Posterior vena cava (tissue), 2 donors: Measurements from ENCODE around the gene MICU1. TPM values are rescaled to one million over a fixed set of nuclear protein-coding genes. Genes with fewer than 3 reads are reported as not detected.
A peak's percentile ranks its signal among the peaks of the same experiment; 100 is the strongest.
"Not testable (repeated sequence)": the region's sequence is repeated elsewhere in the genome, so short reads cannot be mapped to it uniquely, and the experiment has no call there.

ENCODE experiments used
- DNase-seq: peaks from one replicate; pipeline ENCODE4 v3.0.0-alpha.2; 2020; ENCODE audit warnings: low spot score
- intact Hi-C, 2 donors: fragments of 100-400 bp; cut with DNase I; formaldehyde crosslinking; loops; one replicate each; pipeline versions ENCODE4 v1.14.1 to v1.14.2; 2022 to 2023
- long read RNA-seq, 2 donors: library from polyadenylated mRNA; unstranded; transcript quantifications; one replicate each; pipeline ENCODE4 v2.0.0, GENCODE V29; 2020 to 2021
- total RNA-seq, 2 donors: library from RNA; stranded (reverse); fragmentation: NEBNext Ultra II Directional; extraction: Animal tissue kit (Norgen Biotek cat#: 25700); gene quantifications; one replicate each; pipeline ENCODE4 v1.2.1, GENCODE V29; 2021
- donor health status: DM: yes; HTN: yes; CAD: no.
- donor health status: DM: yes; HTN: yes; CAD: no.

The MICU1 gene, protein sequence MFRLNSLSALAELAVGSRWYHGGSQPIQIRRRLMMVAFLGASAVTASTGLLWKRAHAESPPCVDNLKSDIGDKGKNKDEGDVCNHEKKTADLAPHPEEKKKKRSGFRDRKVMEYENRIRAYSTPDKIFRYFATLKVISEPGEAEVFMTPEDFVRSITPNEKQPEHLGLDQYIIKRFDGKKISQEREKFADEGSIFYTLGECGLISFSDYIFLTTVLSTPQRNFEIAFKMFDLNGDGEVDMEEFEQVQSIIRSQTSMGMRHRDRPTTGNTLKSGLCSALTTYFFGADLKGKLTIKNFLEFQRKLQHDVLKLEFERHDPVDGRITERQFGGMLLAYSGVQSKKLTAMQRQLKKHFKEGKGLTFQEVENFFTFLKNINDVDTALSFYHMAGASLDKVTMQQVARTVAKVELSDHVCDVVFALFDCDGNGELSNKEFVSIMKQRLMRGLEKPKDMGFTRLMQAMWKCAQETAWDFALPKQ
- 10 to 100 TPM; 57.6 to 58.9 TPM for total RNA-seq
- long read RNA-seq, donor 1, transcript MICU1-201 (12 exons, 2,383 nt) = major isoform, 9 of 20 reads
- long read RNA-seq, donor 1, partial matches to known transcripts = 4 of 20 reads
- long read RNA-seq, donor 1, other reads (novel, unspliced or antisense) = 5 of 20 reads
- long read RNA-seq, donor 2, transcript MICU1-208 (3 exons, 580 nt) = minor isoform, 5 of 99 reads
- long read RNA-seq, donor 2, transcript MICU1-201 (12 exons, 2,383 nt) = major isoform, 72 of 99 reads
- long read RNA-seq, donor 2, partial matches to known transcripts = 8 of 99 reads
- long read RNA-seq, donor 2, other reads (novel, unspliced or antisense) = 14 of 99 reads

DNA sequence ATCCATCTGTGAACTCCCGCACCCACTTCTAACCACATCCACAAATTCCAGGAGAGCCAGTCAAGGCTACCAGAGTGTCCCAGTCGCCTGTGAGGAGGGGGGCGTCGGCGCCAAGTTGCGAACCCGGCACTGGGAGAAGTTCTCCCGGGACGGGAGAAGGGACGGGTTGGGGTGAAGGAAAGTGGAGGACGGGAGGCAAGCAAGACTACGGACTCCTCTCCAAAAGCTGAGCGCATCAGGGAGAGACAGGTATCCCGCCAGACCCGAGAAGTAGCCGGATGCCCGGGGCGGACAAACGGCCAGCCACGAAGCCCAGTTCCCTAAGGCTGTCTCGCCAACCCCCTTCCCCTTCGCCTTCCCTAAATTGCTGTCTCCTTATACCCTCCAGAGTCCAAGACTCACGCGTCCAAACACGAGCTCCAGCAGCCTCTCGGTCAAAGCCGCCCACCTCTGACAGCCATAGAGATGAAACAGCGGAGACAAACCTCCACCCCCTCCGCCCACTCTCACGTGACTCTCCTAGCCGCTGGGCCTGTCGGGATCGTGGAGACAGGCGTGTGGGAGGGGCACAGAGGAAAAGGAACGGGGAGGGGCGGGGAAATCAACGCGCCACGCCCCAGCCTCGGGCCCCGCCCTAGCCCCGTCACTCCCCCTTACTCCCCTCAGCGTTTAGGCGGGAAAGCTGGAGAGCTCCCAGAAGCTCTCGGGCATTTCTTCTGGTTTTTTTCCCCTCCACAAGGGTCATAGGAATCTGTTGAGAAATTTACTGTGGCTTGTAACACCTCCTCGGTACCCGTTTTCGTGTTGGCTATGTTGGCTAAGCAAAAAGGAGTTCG lies at the start of gene MICU1:
MICU1 (minus strand) TSS at position 472 of the 836 bp plus-strand sequence. CDS start 59,286 bp downstream, outside the sequence.
- intact Hi-C loops = no loop called here
- DNase-seq = peak; percentile 98

DNA sequence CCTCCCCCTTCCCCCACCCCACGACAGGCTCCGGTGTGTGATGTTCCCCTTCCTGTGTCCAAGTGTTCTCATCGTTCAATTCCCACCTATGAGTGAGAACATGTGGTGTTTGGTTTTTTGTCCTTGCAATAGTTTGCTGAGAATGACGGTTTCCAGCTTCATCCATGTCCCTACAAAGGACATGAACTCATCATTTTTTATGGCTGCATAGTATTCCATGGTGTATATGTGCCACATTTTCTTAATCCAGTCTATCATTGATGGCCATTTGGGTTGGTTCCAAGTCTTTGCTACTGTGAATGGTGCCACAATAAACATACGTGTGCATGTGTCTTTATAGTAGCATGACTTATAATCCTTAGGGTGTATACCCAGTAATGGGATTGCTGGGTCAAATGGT lies 48.3 kb upstream of the MICU1 start:
- DNase-seq, intact Hi-C loops: not testable (repeated sequence)

DNA sequence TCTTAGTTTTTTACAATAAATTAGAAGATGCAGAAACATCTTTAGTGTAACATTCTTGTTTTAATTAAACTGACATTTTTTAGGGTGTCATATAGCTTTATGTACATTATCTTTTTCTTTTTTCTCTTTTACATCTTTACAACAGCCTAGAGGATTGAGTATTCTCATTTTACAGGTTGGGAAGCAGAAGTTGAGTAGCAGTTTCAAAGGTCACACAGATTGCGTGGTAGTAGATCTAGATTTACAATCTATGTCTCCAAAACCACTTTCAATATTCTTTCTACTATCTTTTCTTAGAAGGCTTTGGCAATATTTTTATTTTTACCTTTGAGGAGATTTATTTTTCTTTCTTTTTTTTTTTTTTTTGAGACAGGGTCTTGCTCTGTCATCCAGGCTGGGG lies 47.4 kb upstream of the MICU1 start:
- intact Hi-C loops = no loop called here
- DNase-seq = no peak

DNA sequence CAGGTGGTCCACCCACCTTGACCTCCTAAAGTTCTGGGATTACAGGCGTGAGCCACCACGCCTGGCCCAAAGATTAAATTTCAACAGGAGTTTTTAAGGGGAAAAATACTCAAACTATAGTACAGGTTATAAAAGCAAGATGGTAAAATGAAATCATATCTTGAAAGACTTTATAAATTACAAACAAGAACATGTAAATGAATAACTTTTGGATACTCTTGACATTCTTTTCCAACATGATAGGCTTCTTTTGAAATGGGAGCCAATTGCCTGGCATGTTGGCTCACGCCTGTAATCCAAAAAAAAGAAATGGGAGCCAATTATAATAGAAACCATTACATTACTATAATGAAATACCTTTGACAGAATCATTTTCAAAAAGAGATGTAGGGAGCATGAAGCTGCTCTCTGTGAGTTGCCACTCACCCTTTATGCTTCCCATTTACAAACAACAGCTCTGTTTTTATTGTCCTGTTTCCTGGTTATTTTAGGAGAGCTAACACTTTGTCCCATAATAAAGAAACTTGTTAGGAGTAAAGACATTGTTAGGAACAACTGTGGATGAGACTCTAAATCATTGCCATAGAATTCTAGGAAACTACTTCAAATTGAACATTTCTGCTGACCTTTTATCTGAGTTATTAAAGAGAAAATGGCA lies 41.5 kb upstream of the MICU1 start:
- DNase-seq = no peak
- intact Hi-C loops = no loop called here

DNA sequence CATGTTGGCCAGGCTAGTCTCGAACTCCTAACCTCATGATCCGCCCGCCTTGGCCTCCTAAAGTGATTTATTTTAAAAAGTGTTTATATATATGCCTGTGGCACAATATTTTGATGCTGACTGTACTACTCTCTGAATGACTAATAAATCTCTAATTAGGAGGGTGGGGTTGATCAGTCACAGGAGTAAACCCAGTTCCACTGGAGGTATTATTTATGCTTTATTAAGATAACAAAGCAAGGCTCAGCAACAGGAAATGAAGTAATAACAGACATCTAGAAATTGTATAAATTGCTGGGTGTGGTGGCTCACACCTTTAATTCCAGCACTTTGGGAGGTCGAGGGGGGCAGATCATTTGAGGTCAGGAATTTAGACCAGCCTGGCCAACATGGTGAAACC lies 40.0 kb upstream of the MICU1 start:
- intact Hi-C loops = no loop called here

DNA sequence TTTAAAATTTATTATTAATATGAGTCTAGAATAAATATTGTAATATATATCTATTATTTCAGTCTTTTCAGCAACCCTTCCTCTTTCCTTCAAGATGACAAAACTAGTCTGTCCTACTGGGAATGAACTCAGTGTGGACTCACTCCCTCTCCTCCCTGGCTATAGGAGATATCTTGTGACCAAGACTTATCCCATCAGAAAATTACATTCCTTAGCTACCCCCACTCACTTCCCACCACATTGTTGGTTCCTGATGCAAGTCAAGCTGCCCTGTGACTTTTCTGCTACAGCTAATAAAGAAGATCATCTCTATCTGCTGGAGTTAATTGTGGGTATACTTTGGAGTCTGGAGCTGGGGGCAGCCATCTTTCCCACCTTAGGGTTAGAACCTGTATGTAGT lies 38.1 kb upstream of the MICU1 start:
- no peak for DNase-seq
- intact Hi-C loops = no loop called here

More for the DNA sequence above, 40.0 kb upstream of the MICU1 start:
- no peak for DNase-seq

DNA sequence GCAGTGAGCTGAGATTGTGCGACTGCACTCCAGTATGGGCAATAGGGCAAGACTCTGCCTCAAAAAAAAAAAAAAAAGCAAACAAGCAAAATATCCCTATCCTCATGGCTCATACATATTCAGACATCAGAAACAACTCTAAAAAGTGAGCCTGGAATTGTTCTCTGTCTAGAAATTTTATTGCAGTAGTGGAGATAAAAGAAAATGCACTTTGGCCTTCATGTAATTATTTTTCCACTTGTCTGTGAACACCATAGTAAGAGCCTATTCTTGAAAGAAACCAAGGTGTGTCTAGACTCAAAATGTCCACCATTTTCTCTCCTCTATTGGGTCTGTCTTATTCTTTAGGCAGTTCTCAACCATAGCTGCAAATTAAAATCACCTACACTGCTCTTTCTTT lies 35.6 kb upstream of the MICU1 start:
- DNase-seq = no peak
- intact Hi-C loops = no loop called here

DNA sequence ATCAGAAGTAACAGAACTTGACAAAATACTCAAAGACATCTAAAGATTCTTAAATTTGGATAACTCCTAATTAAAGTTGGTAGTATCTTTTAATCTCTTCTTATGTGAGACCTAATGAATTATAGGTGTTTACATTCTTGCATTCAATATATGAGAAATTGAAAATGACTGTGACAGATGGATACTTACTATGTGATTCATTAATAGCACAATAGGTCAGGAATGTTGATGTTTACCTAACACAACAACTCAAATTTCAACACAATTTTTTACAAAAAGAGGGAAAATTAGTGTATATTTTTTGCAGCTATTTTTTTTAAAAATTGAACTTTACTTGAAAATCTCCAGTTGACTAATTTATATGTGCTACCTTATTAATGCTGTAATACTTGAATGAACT lies 34.3 kb upstream of the MICU1 start:
- intact Hi-C loops = no loop called here

DNA sequence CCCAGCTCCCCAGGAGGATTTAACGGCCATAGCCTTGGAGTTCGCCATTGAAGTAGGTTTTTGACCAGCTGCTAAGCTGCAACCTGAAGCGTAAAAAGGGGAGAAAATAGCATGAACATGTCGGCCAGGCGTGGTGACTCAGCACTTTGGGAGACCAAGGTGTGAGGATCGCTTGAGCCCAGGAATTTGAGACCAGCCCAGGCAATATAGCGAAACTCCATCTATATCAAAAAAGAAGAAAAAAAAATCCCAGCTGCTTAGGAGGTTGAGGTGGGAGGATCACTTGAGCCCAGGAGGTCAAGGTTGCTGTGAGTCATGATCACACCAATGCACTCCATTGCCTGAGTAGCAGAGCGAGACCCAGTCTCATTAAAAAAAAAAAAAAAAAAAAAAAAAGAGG lies 33.8 kb upstream of the MICU1 start:
- DNase-seq = no peak
- intact Hi-C loops = no loop called here

More for the DNA sequence above, 34.3 kb upstream of the MICU1 start:
- no peak for DNase-seq

DNA sequence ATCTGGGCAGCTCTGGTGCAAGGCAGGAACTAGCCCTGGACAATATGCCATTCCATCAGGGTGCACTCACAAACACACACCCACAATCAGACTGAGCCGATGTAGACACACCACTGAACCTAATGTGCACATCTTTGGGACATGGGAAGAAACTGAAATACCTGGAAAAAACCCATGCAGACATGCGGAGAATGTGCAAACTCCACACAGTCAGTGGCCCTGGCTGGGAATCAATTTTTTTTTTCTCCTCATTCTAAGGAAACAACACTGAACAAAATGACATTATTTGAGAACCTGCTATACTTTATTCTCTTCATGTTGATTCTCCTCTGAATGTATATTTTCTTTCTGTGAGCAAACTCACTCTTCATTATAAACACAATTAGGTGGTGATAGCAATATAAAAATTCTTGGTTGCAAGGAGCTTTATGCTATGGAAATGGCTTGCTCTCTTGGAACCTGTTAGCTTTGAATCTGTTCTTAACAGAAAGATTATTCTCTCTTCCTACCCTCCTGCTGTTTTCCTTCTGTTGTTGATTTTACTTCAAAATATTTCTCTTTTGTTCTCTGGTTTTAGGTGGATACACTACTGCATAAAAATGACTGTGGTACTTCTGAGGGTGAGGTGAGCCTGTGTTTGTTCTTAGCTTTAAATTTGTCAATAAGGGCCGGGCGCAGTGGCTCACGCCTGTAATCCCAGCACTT lies 33.0 kb upstream of the MICU1 start:
- intact Hi-C loops = no loop called here
- DNase-seq = no peak

DNA sequence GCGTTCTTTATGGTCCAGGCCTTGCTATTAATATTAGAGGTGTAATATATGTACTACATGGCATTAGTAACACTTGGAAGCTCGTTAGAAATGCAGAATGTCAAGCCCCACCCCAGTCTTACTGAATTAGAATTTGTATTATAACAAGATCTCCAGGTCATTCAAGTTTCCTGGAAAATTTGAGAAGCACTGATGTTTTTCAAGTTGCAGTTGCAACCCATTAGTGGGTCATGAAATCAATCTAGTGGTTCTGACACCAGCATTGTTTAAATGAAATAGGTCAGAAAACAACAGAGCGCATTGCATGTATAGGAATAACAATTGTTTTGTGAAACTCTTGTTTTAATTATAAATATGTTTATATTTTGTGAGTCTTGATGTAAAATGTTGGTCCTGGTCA lies 28.8 kb upstream of the MICU1 start:
- no peak for DNase-seq
- intact Hi-C loops = no loop called here

DNA sequence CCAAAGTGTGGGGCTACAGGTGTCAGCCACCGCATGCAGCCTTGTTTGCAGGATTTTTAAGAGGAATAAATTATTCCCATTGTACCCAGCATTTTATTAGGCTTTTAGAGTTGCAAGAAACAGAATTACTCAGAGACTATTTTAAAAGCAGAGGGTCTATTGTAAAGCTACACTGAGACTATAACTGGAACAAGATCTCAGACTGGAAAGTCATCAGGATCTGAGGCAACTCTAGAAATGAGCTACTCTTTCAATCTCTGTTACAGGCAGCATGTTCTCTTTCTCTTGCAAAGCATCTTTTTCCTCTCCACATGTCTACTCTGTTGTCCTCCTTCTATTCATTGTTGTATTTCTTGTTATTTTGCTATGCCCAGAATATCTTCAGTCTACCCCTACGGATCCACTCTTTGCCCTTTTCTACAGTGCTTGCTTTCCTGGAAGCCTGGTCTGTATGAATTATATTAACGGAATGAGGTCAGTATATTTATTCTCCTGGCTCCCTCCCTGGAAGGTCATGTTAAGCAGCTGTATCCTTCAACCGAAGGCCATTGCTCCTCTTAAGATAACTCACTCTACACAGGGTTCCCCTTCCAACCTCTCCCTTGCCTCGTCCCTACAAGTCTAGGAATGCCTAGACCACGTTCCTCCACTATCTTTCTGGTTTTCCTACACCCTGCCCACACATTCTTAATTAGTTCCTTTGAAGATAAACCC lies 27.7 kb upstream of the MICU1 start:
- intact Hi-C loops = no loop called here
- no peak for DNase-seq

DNA sequence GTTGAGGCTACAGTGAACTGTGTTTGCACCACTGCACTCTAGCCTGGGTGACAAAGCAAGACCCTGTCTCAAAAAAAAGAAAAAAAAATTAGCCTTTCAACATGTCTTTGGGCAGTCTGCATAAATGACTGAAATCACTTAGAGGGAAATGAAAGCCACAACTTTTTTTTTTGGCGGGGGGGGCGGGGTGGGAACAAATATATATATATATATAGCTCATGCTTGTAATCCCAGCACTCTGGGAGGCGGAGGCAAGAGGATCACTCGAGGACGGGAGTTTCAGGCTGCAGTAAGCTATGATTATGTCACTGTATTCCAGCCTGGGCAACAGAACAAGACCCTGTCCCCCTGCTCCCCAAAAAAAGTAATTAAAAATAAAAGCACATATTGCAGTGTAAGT lies 23.4 kb upstream of the MICU1 start:
- intact Hi-C loops = no loop called here

DNA sequence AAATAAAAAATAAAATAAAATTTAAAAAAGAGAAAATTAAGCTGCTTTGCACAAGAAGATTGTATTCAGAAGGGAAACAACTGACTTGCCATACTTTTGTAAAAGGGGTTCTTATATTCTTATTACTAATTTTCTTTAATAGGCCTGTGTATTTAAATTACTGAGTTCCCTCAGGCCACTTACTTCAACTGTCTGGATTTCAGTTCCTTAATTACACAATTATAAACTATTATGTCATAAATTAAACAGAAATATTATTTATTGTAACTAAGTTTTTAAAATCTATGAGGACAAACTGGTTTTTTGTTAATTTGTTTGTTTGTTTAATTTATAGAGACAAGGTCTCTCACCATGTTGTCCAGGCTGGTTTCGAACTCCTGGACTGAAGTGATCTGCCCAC lies 22.4 kb upstream of the MICU1 start:
- intact Hi-C loops = no loop called here
- no peak for DNase-seq

More for the DNA sequence above, 23.4 kb upstream of the MICU1 start:
- DNase-seq = no peak

DNA sequence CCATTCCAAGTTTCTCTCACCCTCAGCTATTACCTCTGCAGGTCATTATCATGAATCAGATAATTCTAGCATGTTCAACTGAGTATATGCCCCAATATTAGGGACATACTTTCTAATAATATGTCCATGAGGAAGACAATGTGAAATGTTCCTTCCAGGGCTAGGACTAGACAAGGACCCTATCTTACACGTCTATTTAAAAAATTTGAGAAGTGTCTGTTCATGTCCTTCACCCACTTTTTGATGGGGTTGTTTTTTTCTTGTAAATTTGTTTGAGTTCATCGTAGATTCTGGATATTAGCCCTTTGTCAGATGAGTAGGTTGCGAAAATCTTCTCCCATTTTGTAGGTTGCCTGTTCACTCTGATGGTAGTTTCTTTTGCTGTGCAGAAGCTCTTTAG lies 21.1 kb upstream of the MICU1 start:
- DNase-seq, intact Hi-C loops: not testable (repeated sequence)

DNA sequence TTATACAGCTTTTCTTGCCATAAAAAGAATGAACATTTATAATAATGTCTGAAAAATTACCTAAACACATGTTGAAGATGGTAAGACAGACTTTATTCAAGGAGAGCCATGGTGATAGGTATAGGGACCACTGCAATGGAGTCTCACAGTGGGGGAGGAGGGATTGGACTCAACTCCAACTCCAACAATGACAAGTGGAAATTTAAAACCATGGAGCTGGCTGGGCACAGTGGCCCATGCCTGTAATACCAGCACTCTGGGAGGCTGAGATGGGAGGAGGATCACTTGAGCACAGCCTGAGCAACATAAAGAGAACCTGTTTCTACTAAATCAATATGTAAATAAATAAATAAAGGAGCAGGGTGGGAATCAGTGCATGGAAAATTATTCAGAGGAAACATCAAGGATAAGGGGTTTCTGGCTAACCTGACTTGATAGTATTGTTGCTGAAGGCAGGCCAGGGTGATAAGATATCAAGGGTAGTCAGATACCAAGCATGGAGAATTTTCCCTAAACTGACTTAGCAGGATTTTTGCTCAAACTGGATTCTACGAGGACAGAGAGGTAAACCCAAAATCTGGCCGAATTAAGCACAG lies 19.5 kb upstream of the MICU1 start:
- intact Hi-C loops = no loop called here
- DNase-seq = no peak

DNA sequence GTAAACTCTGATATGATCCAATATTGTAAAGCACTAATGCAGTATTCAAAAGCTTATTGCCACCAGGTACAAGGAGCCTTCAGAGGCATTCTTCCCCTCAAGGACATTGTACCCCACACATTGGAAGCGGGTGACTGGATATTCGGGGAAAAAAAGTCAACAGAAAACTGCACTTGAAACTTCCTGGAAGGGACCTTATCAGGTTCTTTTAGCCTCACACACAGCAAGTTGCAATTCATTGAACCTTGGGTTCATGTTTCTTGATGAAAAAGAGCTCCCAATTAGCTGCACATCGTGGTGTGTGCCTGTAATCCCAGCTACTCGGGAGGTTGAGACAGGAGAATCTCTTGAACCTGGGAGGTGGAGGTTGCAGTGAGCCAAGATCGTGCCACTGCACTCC lies 16.4 kb upstream of the MICU1 start:
- no peak for DNase-seq
- intact Hi-C loops = no loop called here
